ENCODE data around the gene EN2. TPM values are rescaled to one million over a fixed set of nuclear protein-coding genes. Genes with fewer than 3 reads are reported as not detected.

EN2 gene
- total and polyA plus RNA-seq, 5 donors from 2014 or later = not detected

- Mint-ChIP-seq H3K27me3 (peaks cover 23% of the 10 kb centered on the region), H3K4me1 (no peaks in the 10 kb centered on the region), H3K36me3 (no peaks in the 10 kb centered on the region), H3K27ac (no peak overlapping the region), H3K4me3 (no peak overlapping the region), H3K9me3 (peaks cover 0 to 1% (median 0%) of the 10 kb centered on the region in 7 donors)
- H3K4me1 ChIP-seq (ENCODE audit: control insufficient read depth, insufficient read depth, low read length, poor library complexity, severe bottlenecking) = no peaks in the 10 kb centered on the region
- H3K36me3 ChIP-seq (ENCODE audit: control insufficient read depth, insufficient read depth, low read length) = no peaks in the 10 kb centered on the region
- ATAC-seq (ENCODE audit: low read depth in 2 of 2) = no peak
- no peak overlapping the region for H3K4me3 ChIP-seq (ENCODE audit: low read depth, low read length)
- H3K27me3 ChIP-seq (ENCODE audit: control insufficient read depth, insufficient read depth, low read length) = no peaks in the 10 kb centered on the region
- DNase-seq = no peak
- no peak overlapping the region for H3K27ac ChIP-seq (ENCODE audit: insufficient read depth, low read length, poor library complexity, severe bottlenecking)
- no peaks in the 10 kb centered on the region for H3K9me3 ChIP-seq (ENCODE audit: control insufficient read depth in 2 of 2, low read length in 2 of 2)
These were observed 28.3 kb upstream of the EN2 start for GRCh38 chr7:155429651-155430050.

GRCh38 chr7:155430606-155431005 is 27.3 kb upstream of the EN2 start:
- H3K4me1 Mint-ChIP-seq = no peaks in the 10 kb centered on the region
- peaks cover 30% of the 10 kb centered on the region for H3K27me3 Mint-ChIP-seq

GRCh38 chr7:155431231-155431630 is 26.7 kb upstream of the EN2 start:
- no peak for ATAC-seq (ENCODE audit: low read depth in 2 of 2)
- Mint-ChIP-seq H3K9me3 (peaks cover 0 to 1% (median 0%) of the 10 kb centered on the region in 7 donors), H3K36me3 (no peaks in the 10 kb centered on the region), H3K4me3 (no peak overlapping the region), H3K27me3 (peaks cover 30% of the 10 kb centered on the region), H3K4me1 (no peaks in the 10 kb centered on the region), H3K27ac (no peak overlapping the region)
- Histone ChIP-seq H3K4me1 (ENCODE audit: control insufficient read depth, insufficient read depth, low read length, poor library complexity, severe bottlenecking) (no peaks in the 10 kb centered on the region), H3K4me3 (ENCODE audit: low read depth, low read length) (no peak overlapping the region), H3K9me3 (ENCODE audit: control insufficient read depth in 2 of 2, low read length in 2 of 2) (no peaks in the 10 kb centered on the region), H3K27me3 (ENCODE audit: control insufficient read depth, insufficient read depth, low read length) (peaks cover 2% of the 10 kb centered on the region), H3K36me3 (ENCODE audit: control insufficient read depth, insufficient read depth, low read length) (no peaks in the 10 kb centered on the region), H3K27ac (ENCODE audit: insufficient read depth, low read length, poor library complexity, severe bottlenecking) (no peak overlapping the region)
- no peak for DNase-seq

More at GRCh38 chr7:155430606-155431005, 27.3 kb upstream of the EN2 start:
- H3K27me3 ChIP-seq (ENCODE audit: control insufficient read depth, insufficient read depth, low read length) = peaks cover 1% of the 10 kb centered on the region
- H3K9me3 ChIP-seq (ENCODE audit: control insufficient read depth in 2 of 2, low read length in 2 of 2) = no peaks in the 10 kb centered on the region
- DNase-seq (no peak), ATAC-seq (ENCODE audit: low read depth in 2 of 2) (no peak)
- peaks cover 0 to 1% (median 0%) of the 10 kb centered on the region in 7 donors for H3K9me3 Mint-ChIP-seq
- H3K36me3 Mint-ChIP-seq = no peaks in the 10 kb centered on the region
- no peak overlapping the region for H3K27ac Mint-ChIP-seq
- no peaks in the 10 kb centered on the region for H3K4me1 ChIP-seq (ENCODE audit: control insufficient read depth, insufficient read depth, low read length, poor library complexity, severe bottlenecking)
- H3K36me3 ChIP-seq (ENCODE audit: control insufficient read depth, insufficient read depth, low read length) = no peaks in the 10 kb centered on the region
- no peak overlapping the region for H3K4me3 Mint-ChIP-seq
- H3K4me3 ChIP-seq (ENCODE audit: low read depth, low read length) = no peak overlapping the region
- no peak overlapping the region for H3K27ac ChIP-seq (ENCODE audit: insufficient read depth, low read length, poor library complexity, severe bottlenecking)

- Histone ChIP-seq H3K9me3 (ENCODE audit: control insufficient read depth in 2 of 2, low read length in 2 of 2) (no peaks in the 10 kb centered on the region), H3K4me3 (ENCODE audit: low read depth, low read length) (no peak overlapping the region), H3K27me3 (ENCODE audit: control insufficient read depth, insufficient read depth, low read length) (peaks cover 2% of the 10 kb centered on the region), H3K4me1 (ENCODE audit: control insufficient read depth, insufficient read depth, low read length, poor library complexity, severe bottlenecking) (no peaks in the 10 kb centered on the region), H3K27ac (ENCODE audit: insufficient read depth, low read length, poor library complexity, severe bottlenecking) (no peak overlapping the region), H3K36me3 (ENCODE audit: control insufficient read depth, insufficient read depth, low read length) (no peaks in the 10 kb centered on the region)
- Mint-ChIP-seq H3K9me3 (peaks cover 0 to 1% (median 0%) of the 10 kb centered on the region in 7 donors), H3K27me3 (peaks cover 34% of the 10 kb centered on the region), H3K36me3 (no peaks in the 10 kb centered on the region), H3K4me3 (no peak overlapping the region), H3K27ac (no peak overlapping the region), H3K4me1 (no peaks in the 10 kb centered on the region)
- DNase-seq (no peak), ATAC-seq (ENCODE audit: low read depth in 2 of 2) (no peak)
These were observed 26.2 kb upstream of the EN2 start for GRCh38 chr7:155431711-155432110.

GRCh38 chr7:155435110-155435509 is 22.8 kb upstream of the EN2 start:
- Mint-ChIP-seq H3K4me3 (no peak overlapping the region), H3K9me3 (peaks cover 0 to 1% (median 0%) of the 10 kb centered on the region in 7 donors), H3K27me3 (peaks cover 38% of the 10 kb centered on the region), H3K4me1 (no peaks in the 10 kb centered on the region), H3K36me3 (no peaks in the 10 kb centered on the region), H3K27ac (no peak overlapping the region)
- H3K27me3 ChIP-seq (ENCODE audit: control insufficient read depth, insufficient read depth, low read length) = peaks cover 2% of the 10 kb centered on the region
- no peak overlapping the region for H3K27ac ChIP-seq (ENCODE audit: insufficient read depth, low read length, poor library complexity, severe bottlenecking)
- no peaks in the 10 kb centered on the region for H3K9me3 ChIP-seq (ENCODE audit: control insufficient read depth in 2 of 2, low read length in 2 of 2)
- H3K36me3 ChIP-seq (ENCODE audit: control insufficient read depth, insufficient read depth, low read length) = no peaks in the 10 kb centered on the region
- DNase-seq (no peak), ATAC-seq (ENCODE audit: low read depth in 2 of 2) (no peak)
- no peaks in the 10 kb centered on the region for H3K4me1 ChIP-seq (ENCODE audit: control insufficient read depth, insufficient read depth, low read length, poor library complexity, severe bottlenecking)
- H3K4me3 ChIP-seq (ENCODE audit: low read depth, low read length) = no peak overlapping the region

- Histone ChIP-seq H3K4me1 (ENCODE audit: control insufficient read depth, insufficient read depth, low read length, poor library complexity, severe bottlenecking) (no peaks in the 10 kb centered on the region), H3K27me3 (ENCODE audit: control insufficient read depth, insufficient read depth, low read length) (peaks cover 4% of the 10 kb centered on the region), H3K36me3 (ENCODE audit: control insufficient read depth, insufficient read depth, low read length) (no peaks in the 10 kb centered on the region), H3K27ac (ENCODE audit: insufficient read depth, low read length, poor library complexity, severe bottlenecking) (no peak overlapping the region), H3K9me3 (ENCODE audit: control insufficient read depth in 2 of 2, low read length in 2 of 2) (no peaks in the 10 kb centered on the region), H3K4me3 (ENCODE audit: low read depth, low read length) (no peak overlapping the region)
- DNase-seq (no peak), ATAC-seq (ENCODE audit: low read depth in 2 of 2) (no peak)
- Mint-ChIP-seq H3K27me3 (peaks cover 27% of the 10 kb centered on the region), H3K4me1 (no peaks in the 10 kb centered on the region), H3K27ac (no peak overlapping the region), H3K36me3 (no peaks in the 10 kb centered on the region), H3K4me3 (no peak overlapping the region), H3K9me3 (peaks cover 0 to 1% (median 0%) of the 10 kb centered on the region in 7 donors)
These were observed 20.1 kb upstream of the EN2 start for GRCh38 chr7:155437836-155438235.

- Histone ChIP-seq H3K4me1 (ENCODE audit: control insufficient read depth, insufficient read depth, low read length, poor library complexity, severe bottlenecking) (no peaks in the 10 kb centered on the region), H3K9me3 (ENCODE audit: control insufficient read depth in 2 of 2, low read length in 2 of 2) (no peaks in the 10 kb centered on the region), H3K27me3 (ENCODE audit: control insufficient read depth, insufficient read depth, low read length) (peaks cover 4% of the 10 kb centered on the region), H3K27ac (ENCODE audit: insufficient read depth, low read length, poor library complexity, severe bottlenecking) (no peak overlapping the region), H3K4me3 (ENCODE audit: low read depth, low read length) (no peak overlapping the region), H3K36me3 (ENCODE audit: control insufficient read depth, insufficient read depth, low read length) (no peaks in the 10 kb centered on the region)
- DNase-seq (no peak), ATAC-seq (ENCODE audit: low read depth in 2 of 2) (no peak)
- H3K36me3 Mint-ChIP-seq = no peaks in the 10 kb centered on the region
- no peak overlapping the region for H3K4me3 Mint-ChIP-seq
- H3K4me1 Mint-ChIP-seq = no peaks in the 10 kb centered on the region
- no peak overlapping the region for H3K27ac Mint-ChIP-seq
- no peaks in the 10 kb centered on the region for H3K9me3 Mint-ChIP-seq
- peaks cover 27% of the 10 kb centered on the region for H3K27me3 Mint-ChIP-seq
These were observed 19.2 kb upstream of the EN2 start for GRCh38 chr7:155438777-155439176.

- no peaks in the 10 kb centered on the region for H3K4me1 ChIP-seq (ENCODE audit: control insufficient read depth, insufficient read depth, low read length, poor library complexity, severe bottlenecking)
- DNase-seq = no peak
- H3K27ac ChIP-seq (ENCODE audit: insufficient read depth, low read length, poor library complexity, severe bottlenecking) = no peak overlapping the region
- Mint-ChIP-seq H3K4me3 (no peak overlapping the region), H3K27ac (no peak overlapping the region), H3K36me3 (no peaks in the 10 kb centered on the region), H3K27me3 (peaks cover 32% of the 10 kb centered on the region), H3K4me1 (no peaks in the 10 kb centered on the region), H3K9me3 (no peaks in the 10 kb centered on the region)
- ATAC-seq (ENCODE audit: low read depth in 2 of 2) = no peak
- H3K4me3 ChIP-seq (ENCODE audit: low read depth, low read length) = no peak overlapping the region
- no peaks in the 10 kb centered on the region for H3K36me3 ChIP-seq (ENCODE audit: control insufficient read depth, insufficient read depth, low read length)
- peaks cover 7% of the 10 kb centered on the region for H3K27me3 ChIP-seq (ENCODE audit: control insufficient read depth, insufficient read depth, low read length)
- no peaks in the 10 kb centered on the region for H3K9me3 ChIP-seq (ENCODE audit: control insufficient read depth in 2 of 2, low read length in 2 of 2)
These were observed 18.5 kb upstream of the EN2 start for GRCh38 chr7:155439311-155440017.
